Kidney epithelial cell (primary cell): Measurements from ENCODE around the gene ESPNL. TPM values are rescaled to one million over a fixed set of nuclear protein-coding genes. Genes with fewer than 3 reads are reported as not detected.

ENCODE experiments used
- DNase-seq: peaks from one replicate; pipeline ENCODE4 v3.0.0-alpha.2; 2010; ENCODE audit warnings: low read depth
- H3K27me3 ChIP-seq: 2 replicates; pipeline ENCODE4 v1.6.0; 2011; ENCODE audit warnings: low read length; ENCODE audit not compliant: control insufficient read depth, insufficient read depth
- H3K36me3 ChIP-seq: 2 replicates; pipeline ENCODE4 v1.5.1; 2011; ENCODE audit warnings: low read length; ENCODE audit not compliant: control insufficient read depth, insufficient read depth
- H3K4me3 ChIP-seq: 2 replicates; pipeline ENCODE4 v1.5.1; 2011; ENCODE audit warnings: low read depth, mild to moderate bottlenecking, control low read depth, low read length
- CTCF ChIP-seq: IDR thresholded peaks from 2 replicates; pipeline ENCODE4 v1.5.1; 2011; ENCODE audit warnings: mild to moderate bottlenecking, moderate library complexity, low read length, control low read depth, inconsistent platforms; ENCODE audit not compliant: insufficient read depth, poor library complexity, severe bottlenecking
- total RNA-seq: library from RNA; depleted of rRNA; stranded (reverse); fragments of >200 nt; gene quantifications from 2 replicates; pipeline ENCODE4 v1.2.3, GENCODE V29; 2015

ESPNL gene
- total RNA-seq, 1 donor from 2014 or later: 3.8 TPM

- H3K36me3 ChIP-seq: no peaks in the 10 kb centered on the region
- no peak for TF ChIP-seq CTCF
- H3K27me3 ChIP-seq: peaks cover 13% of the 10 kb centered on the region
- no peak for DNase-seq
- no peak overlapping the region for H3K4me3 ChIP-seq
These were observed 25.2 kb downstream of the ESPNL start for GRCh38 chr2:238125127-238125885.

- DNase-seq: no peak
- H3K4me3 ChIP-seq: no peak overlapping the region
- no peak for TF ChIP-seq CTCF
- no peaks in the 10 kb centered on the region for H3K36me3 ChIP-seq
- H3K27me3 ChIP-seq: peaks cover 4% of the 10 kb centered on the region
These were observed 26.2 kb downstream of the ESPNL start for GRCh38 chr2:238126338-238126737.

- Histone ChIP-seq H3K4me3 (no peak overlapping the region), H3K36me3 (no peaks in the 10 kb centered on the region), H3K27me3 (peaks cover 4% of the 10 kb centered on the region)
- no peak for DNase-seq
- no peak for TF ChIP-seq CTCF
These were observed 26.6 kb downstream of the ESPNL start for GRCh38 chr2:238126775-238127164.

- DNase-seq: no peak
- TF ChIP-seq CTCF: peak; percentile 35
- Histone ChIP-seq H3K36me3 (no peaks in the 10 kb centered on the region), H3K4me3 (no peak overlapping the region), H3K27me3 (peaks cover 4% of the 10 kb centered on the region)
These were observed 27.3 kb downstream of the ESPNL start for GRCh38 chr2:238127165-238128060.

- TF ChIP-seq CTCF: no peak
- no peak for DNase-seq
- Histone ChIP-seq H3K4me3 (no peak overlapping the region), H3K27me3 (peaks cover under 1% of the 10 kb centered on the region), H3K36me3 (no peaks in the 10 kb centered on the region)
These were observed 27.9 kb downstream of the ESPNL start for GRCh38 chr2:238128061-238128440.
